22Rv1 (cell line): ENCODE results near the gene NFIA.

ENCODE experiments used
- ZFX ChIP-seq: fragments of 450-650 bp; IDR thresholded peaks from 2 replicates; pipeline ENCODE4 v1.6.1; 2017; ENCODE audit warnings: antibody characterized with exemption, borderline replicate concordance
- TF ChIP-seq, protein P1 (sequence below): fragments of 450-650 bp; IDR thresholded peaks from 2 replicates; pipeline ENCODE4 v1.5.1; 2017; ENCODE audit warnings: mild to moderate bottlenecking

DNA sequence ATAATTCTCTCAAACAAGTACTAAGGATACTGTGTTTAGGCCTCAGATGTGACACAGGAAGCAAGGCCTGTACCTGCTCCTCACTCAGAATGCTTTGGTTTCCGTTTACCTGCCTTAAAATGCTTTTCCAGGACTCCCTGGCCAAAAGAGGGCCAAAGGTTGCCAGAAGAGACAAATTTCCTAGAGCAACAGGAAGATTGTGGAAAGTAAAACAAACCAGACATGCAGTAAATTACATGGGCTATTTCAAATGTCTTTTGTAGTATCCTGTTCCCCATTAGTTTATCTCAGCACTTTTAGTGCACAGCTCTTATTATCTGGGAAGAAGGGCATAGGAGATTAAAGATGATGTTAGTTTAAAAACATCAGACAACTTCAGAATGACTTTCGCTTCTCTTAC, 280.0 kb downstream of the NFIA start:
- TF ChIP-seq, protein P1, sequence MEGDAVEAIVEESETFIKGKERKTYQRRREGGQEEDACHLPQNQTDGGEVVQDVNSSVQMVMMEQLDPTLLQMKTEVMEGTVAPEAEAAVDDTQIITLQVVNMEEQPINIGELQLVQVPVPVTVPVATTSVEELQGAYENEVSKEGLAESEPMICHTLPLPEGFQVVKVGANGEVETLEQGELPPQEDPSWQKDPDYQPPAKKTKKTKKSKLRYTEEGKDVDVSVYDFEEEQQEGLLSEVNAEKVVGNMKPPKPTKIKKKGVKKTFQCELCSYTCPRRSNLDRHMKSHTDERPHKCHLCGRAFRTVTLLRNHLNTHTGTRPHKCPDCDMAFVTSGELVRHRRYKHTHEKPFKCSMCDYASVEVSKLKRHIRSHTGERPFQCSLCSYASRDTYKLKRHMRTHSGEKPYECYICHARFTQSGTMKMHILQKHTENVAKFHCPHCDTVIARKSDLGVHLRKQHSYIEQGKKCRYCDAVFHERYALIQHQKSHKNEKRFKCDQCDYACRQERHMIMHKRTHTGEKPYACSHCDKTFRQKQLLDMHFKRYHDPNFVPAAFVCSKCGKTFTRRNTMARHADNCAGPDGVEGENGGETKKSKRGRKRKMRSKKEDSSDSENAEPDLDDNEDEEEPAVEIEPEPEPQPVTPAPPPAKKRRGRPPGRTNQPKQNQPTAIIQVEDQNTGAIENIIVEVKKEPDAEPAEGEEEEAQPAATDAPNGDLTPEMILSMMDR = no peak
- no peak for TF ChIP-seq ZFX
